ELF-1 (cell line): ENCODE data around the gene MS4A15.
"Not testable (repeated sequence)": the region's sequence is repeated elsewhere in the genome, so short reads cannot be mapped to it uniquely, and the experiment has no call there.

Experiments used
- DNase-seq: peaks from one replicate; pipeline ENCODE4 v3.0.0-alpha.2; 2016; ENCODE audit warnings: low read depth, low spot score

Gene MS4A15

DNA sequence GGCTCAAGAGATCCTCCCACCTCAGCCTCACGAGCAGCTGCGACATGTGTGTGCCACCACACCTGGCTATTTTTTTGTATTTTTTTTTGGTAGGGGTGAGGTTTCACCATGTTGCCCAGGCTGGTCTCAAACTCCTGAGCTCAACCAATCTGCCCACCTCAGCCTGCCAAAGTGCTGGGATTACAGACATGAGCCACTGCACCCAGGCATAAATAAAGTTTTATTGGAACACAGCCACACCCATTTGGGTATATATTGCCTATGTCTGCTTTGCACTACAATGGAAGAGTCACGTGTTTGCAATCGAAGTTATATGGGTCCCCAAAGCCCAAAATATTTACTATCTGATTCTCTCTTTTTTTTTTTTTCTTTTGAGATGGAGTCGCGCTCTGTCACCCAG is 1.8 kb upstream of the MS4A15 start:
- DNase-seq: no peak

DNA sequence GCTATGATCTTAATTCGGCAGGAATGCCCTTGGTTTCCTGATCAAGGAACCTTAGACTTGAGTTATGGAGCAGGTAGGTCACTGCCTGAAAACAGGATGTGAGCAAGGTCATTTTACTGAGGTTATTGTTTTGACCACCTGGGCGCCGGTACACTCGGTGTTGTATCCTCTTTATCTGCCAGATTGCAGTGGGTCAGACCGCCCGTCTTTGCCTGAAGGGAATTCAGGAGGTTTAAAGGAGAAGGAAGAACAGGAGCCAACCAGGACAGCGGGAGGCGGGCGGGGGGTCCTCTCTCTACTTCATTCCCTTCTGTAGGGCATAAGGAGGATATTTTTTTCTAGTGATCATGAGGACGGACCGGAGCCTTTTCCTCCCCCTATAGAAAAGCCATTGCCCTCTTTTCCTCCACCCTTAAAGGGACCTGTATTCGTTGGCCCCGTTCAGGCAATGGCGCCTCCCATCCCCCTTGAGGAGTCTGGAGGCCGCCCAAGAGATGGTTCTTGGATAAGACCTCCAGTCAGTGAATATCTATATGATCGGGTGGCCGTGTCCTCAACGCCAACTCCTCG is 649 bp downstream of the MS4A15 start:
- DNase-seq: no peak

DNA sequence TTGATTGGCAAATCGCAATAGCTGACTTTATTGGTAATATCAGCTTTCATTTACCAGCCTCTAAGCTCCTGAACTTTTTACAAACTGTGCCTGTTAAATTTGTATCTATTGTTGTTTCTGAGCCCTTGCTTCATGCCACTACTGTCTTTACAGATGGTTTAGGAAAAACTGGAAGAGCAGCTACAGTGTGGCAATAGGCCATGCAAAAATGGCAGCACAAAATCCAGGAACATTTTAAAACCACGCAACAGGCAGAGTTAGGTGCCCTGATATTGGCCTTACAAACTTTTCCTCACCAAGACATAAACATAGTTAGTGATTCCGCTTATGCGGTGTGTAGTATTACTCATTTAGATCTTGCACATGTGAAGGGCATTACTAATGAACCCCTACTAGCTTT is 2.0 kb downstream of the MS4A15 start:
- DNase-seq: not testable (repeated sequence)

DNA sequence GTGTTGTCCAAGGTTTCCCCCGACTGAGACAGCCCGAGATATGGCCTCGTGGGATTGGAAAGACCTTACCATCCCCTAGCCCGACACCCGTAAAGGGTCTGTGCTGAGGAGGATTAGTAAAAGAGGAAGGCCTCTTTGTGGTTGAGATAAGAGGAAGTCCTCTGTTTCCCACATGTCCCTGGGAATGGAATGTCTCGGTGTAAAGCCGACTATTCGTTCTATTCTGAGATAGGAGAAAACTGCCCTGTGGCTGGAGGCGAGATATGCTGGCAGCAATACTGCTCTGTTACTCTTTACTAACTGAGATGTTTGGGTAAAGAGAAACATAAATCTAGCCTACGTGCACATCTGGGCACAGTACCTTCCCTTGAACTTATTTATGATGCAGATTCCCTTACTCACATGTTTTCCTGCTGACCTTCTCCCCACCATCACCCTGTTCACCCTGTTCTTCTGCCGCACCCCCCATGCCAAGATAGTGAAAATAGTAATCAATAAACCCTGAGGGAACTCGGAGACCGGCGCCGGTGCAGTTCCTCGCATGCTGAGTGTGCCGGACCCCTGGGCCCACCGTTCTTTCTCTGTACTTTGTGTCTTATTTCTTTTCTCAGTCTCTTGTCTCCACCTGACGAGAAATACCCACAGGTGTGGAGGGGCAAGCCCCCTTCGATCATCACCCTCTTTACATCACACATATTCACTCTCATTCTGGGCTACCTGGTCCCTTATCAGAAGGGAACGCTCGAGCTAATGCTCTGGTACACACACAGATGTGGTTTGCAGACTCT is 3.0 kb downstream of the MS4A15 start:
- not testable (repeated sequence) for DNase-seq

DNA sequence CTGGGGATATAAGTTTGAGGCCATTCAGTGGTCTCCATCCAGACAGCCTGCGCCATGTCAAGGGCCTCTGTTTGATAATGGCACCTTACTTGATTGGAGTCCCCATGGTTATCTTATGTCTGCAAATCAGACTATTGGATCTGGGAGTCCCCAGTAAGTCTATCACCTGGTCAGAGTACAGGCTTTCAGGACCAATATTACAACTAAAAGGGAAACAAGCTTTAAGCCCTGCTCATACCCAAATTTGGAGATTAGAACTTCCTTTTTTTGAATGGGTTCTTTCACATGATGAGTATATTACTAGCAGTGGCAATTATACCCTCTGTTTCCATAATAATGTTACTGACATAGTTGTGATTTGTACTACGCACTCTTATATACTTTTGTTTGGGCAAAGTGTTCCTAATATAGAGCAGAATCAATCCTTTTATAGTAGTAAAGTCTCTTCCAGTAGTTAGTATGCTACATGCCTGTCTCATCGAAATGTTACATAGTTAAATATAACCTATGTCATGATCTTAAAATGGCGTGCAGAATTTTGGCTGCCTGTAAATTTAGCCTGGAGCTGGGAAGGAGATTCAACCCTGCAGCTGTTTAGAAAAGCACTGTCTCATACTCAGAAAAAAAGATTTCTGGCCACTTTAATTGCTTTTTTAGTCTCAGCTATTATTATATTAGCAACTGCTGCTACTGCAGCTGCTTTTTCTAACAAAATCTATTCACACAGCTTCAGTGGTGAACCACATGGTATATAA is 4.9 kb downstream of the MS4A15 start:
- no peak for DNase-seq

DNA sequence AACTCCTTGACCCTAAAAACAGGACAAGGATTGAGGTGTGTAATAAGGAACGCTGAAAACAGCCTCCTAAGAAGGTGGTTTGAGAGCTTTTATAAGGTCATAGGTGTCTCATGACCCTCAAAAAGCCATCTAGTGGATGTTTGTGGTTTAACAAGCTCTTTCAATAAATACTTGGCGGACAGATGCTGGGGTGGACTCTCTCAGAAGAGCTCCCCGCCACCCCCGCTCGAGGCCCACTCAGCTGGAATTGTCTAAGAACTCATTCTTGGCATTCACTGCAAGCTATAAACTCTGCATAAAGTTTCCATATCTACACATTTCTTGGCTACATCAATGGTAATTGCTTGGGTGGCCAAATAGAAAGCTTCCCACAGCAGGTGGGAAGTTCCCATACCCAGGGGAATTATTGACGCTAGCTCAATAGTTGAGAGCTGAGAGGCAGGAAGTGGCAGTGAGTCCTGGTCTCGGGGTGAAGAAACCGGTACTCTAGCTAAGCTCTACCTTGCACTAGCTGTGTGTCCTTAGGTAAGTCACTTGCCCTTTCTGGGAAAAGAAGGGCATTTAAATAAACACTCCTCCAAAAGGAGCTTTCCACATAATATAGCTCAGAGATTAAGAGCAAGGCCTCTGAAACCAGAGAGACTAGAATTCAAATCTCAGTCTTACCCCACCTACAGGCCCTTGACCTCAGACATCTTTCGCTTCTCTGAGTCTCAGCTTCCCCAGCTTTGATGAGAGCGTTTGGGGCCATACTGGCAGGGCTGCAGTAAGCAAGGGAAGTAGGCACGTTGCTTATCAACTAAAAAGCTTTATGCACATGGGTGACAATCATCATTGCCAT is 6.4 kb downstream of the MS4A15 start:
- peak; percentile 41 for DNase-seq

DNA sequence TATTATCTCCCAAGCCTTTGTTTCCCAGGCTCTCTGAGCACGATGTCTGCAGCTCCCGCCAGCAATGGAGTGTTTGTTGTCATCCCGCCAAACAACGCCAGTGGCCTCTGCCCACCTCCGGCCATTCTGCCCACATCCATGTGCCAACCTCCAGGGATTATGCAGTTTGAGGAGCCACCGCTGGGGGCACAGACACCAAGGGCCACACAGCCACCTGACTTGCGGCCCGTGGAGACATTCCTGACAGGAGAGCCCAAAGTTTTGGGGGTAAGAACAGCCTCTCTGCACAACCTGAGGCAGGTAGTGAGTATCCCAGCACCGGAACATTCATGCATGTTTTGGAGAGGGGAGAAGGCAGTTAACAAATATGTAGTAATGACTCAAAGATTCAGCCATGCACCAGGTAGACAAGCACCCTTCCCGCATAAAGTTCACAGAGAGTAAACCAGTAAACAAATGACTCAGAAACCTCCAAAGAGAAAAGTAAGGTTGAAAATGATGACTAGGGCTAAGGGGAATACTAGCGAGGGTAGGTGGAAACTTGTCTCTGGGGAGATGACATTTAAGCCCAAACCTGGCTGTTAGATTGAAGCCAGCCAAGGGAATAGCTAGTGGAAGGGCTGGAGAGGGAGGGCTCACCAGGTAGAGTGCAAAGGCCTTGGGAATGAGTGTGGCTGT is 7.2 kb downstream of the MS4A15 start:
- DNase-seq: no peak

DNA sequence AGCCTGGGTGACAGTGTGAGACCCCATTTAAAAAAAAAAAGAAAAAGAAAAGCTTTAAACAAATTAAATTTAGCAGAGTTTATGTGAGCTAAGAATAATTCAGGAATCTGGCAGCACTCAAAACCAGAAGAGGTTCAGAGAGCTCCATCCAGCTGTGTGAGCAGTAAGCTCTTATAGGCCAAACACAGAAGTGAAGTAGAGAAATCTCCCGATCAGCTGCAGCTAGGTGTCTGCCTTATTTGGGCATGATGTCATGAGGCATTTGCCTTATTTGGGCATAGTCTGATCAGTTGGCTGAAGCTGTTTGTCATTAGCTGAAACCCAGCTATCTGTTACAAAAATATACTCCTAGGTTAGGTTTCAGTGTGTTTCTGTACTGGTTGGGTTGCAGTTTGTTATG is 8.2 kb downstream of the MS4A15 start:
- no peak for DNase-seq

DNA sequence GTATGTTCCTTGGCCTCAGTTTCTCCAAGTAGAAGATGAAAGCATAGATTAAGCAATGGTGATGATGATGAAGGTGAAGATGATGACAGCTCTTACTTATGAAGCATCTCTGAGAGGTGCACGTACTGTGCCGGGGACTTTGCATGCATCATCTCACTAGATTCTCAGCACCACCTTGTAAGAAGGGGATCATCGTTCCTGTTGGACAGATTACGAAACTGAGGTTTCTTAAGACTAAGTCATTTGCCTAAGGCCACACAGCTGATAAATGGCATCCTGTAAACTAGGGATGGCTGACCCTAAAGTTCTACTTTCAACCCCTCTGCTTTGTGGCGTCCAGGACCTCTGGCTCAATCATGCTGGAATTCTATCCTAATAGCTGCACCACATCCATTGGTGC is 8.7 kb downstream of the MS4A15 start:
- DNase-seq: no peak

DNA sequence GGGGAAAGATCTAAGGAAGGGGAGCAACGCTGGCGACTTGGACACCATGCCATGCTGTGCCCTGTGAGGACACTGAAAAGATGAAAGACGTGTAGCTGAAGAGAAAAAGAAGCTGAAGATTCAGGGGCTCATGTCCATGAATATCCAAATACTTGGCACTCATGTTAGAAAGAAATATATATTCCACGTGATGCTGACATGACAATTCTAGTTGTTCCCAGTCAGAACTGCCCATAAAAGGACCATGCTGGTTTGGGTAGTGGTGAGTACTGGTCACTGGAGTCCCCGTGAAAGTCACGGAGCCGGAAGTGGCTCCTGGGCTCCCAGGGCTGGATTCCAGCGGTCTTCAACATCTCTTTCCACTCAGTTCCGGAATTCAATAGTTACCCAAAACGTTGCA is 9.9 kb downstream of the MS4A15 start:
- DNase-seq: no peak

DNA sequence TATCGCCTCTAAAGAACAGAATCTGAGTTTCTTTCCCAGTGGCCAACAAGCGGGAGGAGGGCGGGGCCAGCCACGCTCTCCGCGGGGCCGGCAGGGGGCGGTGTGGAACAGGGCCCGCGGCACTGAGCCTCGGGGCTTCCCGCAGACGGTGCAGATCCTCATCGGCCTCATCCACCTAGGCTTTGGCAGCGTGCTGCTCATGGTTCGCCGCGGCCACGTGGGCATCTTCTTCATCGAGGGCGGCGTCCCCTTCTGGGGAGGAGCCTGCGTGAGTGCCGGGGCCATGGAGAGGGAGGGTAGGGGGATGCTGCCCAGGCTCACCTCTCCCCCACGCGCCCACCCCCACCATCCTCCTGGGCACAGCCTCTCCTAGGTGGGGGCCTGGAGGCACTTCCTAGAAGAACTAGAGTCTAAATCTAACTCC is 10.7 kb downstream of the MS4A15 start:
- peak; percentile 40 for DNase-seq

DNA sequence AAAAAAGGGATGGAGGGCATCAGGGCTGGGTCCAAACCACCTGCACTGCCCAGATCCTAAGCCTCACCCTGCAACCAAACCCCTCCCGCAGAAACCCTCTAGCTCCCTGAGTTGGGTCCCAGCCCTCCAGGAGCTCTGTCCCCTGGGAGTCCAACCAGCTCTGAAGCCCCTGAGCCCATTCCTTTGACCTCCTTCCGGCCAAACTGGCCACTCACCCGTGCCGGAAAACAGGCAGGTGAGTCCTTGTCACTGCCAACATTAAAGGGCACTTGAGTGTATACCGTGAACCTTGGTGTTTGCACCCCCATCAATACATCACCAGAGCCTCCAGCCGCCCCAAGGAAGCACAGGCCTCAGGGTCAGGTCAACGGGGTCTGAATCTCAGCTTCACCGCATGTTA is 11.5 kb downstream of the MS4A15 start:
- no peak for DNase-seq

DNA sequence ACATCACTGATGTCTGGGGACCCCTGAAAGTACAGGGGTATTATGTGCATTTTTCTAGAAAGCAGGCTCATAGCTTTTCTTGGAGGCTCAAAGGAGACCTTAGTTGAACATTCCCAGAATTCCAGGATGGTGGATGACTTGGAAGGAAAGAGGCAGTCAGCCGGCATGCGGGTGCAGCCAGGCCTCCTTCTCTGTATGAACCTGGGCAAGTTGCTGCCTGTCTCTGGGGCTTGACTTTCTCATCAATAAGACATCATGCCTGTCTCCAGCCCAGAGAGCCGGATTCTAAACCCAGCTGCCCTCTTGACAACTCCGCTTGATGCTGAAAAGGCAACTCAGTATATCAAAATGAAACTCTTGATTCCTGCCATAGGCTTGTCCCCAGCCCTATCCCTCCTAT is 12.6 kb downstream of the MS4A15 start:
- no peak for DNase-seq

DNA sequence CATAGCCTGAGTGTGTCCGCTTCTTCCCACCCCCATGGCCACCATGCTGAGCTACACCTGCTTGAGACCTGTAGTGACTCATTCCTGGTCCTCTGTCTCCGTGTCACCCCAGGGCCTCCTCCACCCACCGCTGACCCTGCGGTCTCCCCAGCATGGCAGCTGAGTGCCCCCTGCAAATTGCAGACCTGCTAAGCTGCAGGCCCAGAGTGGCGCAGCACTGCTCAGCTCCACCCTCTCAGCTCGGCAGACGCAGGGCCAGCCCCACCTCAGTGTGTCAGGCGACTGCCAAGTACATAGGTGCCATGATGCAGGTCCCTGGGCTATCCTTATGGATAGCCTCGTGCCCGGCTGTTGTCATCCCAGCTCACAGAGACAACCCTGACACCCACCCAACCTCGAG is 13.1 kb downstream of the MS4A15 start:
- no peak for DNase-seq

DNA sequence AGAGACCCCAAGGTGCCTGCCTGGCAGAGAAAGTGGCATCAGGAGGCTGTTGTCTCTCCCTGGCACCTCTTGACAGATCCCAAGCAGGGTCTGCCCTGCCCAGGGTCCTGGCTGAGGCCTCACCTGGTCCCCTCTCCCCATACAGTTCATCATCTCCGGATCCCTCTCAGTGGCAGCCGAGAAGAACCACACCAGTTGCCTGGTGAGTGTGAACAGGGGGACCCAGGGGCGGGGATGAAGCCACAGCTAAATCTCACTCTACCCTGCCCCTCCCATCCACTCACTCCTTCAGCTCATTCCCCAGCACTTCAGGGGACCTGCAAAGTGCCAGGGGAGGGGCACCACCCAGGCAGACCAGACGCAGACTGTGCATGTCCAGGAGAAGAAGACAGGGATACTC is 14.5 kb downstream of the MS4A15 start:
- no peak for DNase-seq

DNA sequence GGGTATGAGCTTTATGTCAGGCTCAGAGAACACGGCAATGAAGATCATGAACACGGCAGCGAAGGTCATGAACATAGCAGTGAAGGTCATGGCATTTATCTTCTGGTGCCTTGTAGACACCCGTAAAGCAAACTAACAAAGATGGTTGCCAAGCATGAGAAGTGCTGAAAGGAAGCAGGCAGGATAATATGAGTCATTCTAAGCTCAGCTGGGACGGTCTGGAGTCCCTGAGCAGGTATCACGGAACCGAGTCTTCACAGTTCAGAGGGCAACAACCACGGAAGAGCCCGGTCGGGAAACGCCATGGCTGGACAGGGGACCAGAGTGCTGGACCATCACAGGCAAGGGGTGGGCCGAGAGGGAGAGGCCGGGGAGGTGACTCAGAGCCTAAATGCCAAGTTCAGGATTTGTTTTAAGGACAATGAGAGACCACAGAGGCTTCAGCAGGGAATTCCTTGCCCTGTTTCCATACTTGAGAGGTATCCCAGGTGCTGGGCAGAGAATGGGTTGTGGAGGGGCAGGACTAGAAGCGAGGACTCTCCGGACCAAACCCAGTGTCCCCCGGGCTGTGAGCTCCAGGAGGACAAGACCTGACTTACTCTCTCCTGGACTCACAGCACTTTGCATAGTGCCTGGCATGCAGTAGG is 15.3 kb downstream of the MS4A15 start:
- DNase-seq: no peak

DNA sequence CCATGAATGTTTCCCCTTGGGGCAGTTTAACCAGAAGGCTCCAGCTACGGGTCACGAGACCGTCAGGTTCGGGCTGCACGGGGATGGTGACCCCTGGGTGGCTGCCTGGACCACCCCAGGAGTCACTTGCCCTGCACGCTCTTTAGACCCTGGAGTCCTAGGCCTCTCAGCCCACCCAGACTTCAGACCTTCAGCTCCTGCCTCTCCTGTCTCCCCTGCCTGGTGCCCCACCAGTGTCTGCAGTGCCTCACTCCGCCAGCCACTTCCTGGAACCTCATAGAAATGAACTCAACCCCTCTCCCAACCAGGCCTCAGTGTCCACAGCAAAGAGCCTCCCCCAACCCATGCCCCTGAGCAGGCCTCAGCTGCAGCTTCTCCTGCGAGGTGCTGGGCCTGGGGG is 16.0 kb downstream of the MS4A15 start:
- no peak for DNase-seq

DNA sequence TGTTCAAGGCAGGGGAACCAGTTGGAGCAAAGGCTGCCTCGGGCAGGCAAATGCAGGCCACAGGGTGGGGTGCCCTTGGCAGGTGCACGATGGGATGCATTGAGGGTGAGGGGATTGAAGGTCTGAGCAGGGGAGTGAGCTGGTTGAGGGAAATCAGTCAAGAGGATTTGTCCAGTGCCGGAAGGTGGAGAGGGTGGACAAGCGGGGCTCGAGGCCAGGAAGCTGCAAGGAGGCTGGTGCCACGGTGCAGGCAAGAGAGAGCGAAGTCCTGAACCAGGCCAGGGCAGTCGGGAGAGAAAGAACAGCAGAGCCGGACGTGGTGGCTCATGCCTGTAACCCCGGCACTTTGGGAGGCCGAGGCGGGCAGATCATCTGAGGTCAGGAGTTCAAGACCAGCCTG is 18.1 kb downstream of the MS4A15 start:
- DNase-seq: no peak

DNA sequence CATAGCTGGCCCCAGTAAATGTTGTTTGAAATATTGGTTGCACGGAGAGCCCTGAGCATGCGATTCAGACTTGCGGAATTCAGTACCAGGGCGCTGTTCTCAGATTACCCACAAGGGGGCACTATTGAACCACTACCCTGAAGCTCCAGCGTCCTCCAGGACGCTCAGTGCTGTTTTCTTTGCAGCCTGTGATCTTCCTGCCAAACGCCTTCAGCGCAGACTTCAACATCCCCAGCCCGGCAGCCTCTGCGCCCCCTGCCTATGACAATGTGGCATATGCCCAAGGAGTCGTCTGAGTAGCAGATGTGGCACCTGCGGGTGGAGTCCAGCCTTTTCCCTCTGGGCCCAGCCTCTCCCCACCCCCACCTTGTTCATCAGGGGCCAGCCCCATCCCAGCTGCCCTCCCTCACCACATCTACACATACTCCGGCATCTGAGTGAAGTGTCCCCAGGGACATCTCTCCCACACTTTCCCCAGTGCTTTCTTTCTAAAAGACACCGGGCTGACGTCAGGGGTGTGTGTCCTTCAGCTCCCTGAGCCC is 18.8 kb downstream of the MS4A15 start:
- peak; percentile 96 for DNase-seq

DNA sequence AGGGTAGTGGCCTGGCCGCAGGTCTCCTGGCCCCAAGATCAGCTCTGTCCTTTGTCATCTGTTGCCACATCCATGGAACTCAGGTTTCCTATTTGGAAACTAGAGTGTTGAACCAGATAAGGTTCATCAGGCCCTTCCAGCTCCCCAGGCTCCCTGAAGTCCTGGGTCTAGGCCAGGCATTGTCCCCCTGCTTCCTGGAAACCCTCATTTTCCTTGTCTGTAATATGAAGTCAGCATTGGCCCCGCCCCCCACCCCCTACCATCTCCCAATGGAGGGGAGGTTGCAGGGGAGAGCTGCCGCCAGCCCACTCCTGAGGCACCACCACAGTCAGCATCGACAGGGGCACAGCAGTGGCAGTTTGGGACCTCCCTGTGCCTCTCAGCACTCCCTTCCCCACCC is 19.5 kb downstream of the MS4A15 start:
- DNase-seq: no peak

DNA sequence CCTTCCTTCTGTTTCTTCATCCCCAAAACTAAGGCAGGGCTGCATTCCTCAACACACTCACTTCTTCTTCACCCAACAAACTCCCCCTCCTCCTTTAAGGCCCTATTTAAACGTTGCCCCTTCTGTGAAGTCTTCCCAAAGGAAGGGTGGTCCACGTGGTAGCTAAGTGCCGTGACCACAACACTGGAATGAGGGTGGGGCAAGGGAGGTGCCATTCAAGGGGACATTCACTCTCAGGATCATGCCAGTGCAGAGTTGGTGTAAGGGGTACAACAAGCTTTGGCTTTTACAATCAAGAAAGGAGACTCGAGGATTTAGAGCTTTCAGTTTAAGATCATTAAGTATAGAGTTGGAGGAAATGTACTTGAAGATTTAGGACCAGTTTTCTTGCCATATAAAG is 20.4 kb downstream of the MS4A15 start:
- no peak for DNase-seq
